K562 (cell line): ENCODE results near the gene TMBIM4. TPM values are rescaled to one million over a fixed set of nuclear protein-coding genes. Genes with fewer than 3 reads are reported as not detected.
A peak's percentile ranks its signal among the peaks of the same experiment; 100 is the strongest.

Experiments
- ARHGAP35 ChIP-seq: fragments of 450-650 bp; IDR thresholded peaks from 2 replicates; pipeline ENCODE4 v1.6.1; 2018; ENCODE audit not compliant: partially characterized antibody
- ATF2 ChIP-seq: sonication (generic); formaldehyde crosslinking; IDR thresholded peaks from 2 replicates; pipeline ENCODE4 v1.8.1; 2022; ENCODE audit warnings: missing genetic modification reagents
- CTCF ChIP-seq, 3 experiments: IDR thresholded peaks in 2 of 3; conservative IDR thresholded peaks in 1 of 3; 2 replicates each; pipeline ENCODE4 v1.5.1; 2011 to 2012; ENCODE audit warnings: low read length in 3 of 3, mild to moderate bottlenecking in 3 of 3, control low read depth in 2 of 3, improper control_type of control experiment in 1 of 3, inconsistent platforms in 1 of 3, low read depth in 1 of 3, mixed read lengths in 1 of 3, moderate library complexity in 1 of 3; ENCODE audit not compliant: insufficient read depth in 2 of 3
- DACH1 ChIP-seq: fragments of 450-650 bp; IDR thresholded peaks from 2 replicates; pipeline ENCODE4 v1.6.1; 2018; ENCODE audit not compliant: partially characterized antibody
- GTF2E2 ChIP-seq: fragments of 200-800 bp; sonication (Bioruptor generic); IDR thresholded peaks from 2 replicates; pipeline ENCODE4 v1.6.1; 2016; ENCODE audit warnings: missing genetic modification characterization, missing compliant biosample characterization
- HBP1 ChIP-seq: fragments of 450-650 bp; formaldehyde crosslinking; IDR thresholded peaks from 2 replicates; pipeline ENCODE4 v1.4.0; 2022; ENCODE audit warnings: missing genetic modification characterization
- NEUROD1 ChIP-seq: fragments of 150-350 bp; IDR thresholded peaks from 2 replicates; pipeline ENCODE4 v1.6.1; 2014; ENCODE audit warnings: borderline replicate concordance, low read length, low read depth; ENCODE audit not compliant: partially characterized antibody
- RBM34 ChIP-seq: fragments of 200-400 bp; formaldehyde crosslinking; IDR thresholded peaks from 2 replicates; pipeline ENCODE4 v1.6.1; 2018; ENCODE audit warnings: low read length, borderline replicate concordance; ENCODE audit not compliant: insufficient read depth
- SMARCB1 ChIP-seq: IDR thresholded peaks from 2 replicates; pipeline ENCODE4 v1.6.1; 2011; ENCODE audit warnings: improper control_type of control experiment, low read depth; ENCODE audit not compliant: insufficient read length
- ZBTB7A ChIP-seq: IDR thresholded peaks from 2 replicates; pipeline ENCODE4 v1.6.1; 2011; ENCODE audit warnings: low read depth, mild to moderate bottlenecking, low read length, moderate library complexity, borderline replicate concordance; ENCODE audit not compliant: control insufficient read depth
- ZNF316 ChIP-seq: fragments of 450-650 bp; IDR thresholded peaks from 2 replicates; pipeline ENCODE4 v1.6.1; 2016
- ZNF354B ChIP-seq: fragments of 250-450 bp; sonication (Bioruptor Pico); IDR thresholded peaks from 2 replicates; pipeline ENCODE4 v1.4.0; 2020
- ZNF407 ChIP-seq: fragments of 450-650 bp; IDR thresholded peaks from 2 replicates; pipeline ENCODE4 v1.6.1; 2016; ENCODE audit warnings: low read depth
- polyA plus RNA-seq, 8 experiments: library from polyadenylated mRNA; depleted of rRNA in 4 of 8; stranded (reverse) in 5 of 8; unstranded in 3 of 8; fragments of >200 nt; fragmentation: Nextera tagmentation in 2 of 8; fragmentation: Illumina TruSeq in 1 of 8; extraction: Ambion mirVana in 2 of 8; extraction: Trizol in 1 of 8; gene quantifications; 2 replicates each; pipeline versions ENCODE4 v1.2.1 to v1.2.3, GENCODE V29; 2011 to 2014; ENCODE audit warnings: inconsistent platforms in 1 of 8, missing spikeins in 1 of 8
- total RNA-seq, 7 experiments: library from RNA; depleted of rRNA in 6 of 7; stranded (reverse); fragments of >200 nt in 6 of 7; fragmentation: Illumina TruSeq in 2 of 7; extraction: Trizol in 2 of 7; gene quantifications; 2 replicates each; pipeline versions ENCODE4 v1.2.1 to v1.2.3, GENCODE V29; 2011 to 2021; ENCODE audit warnings: low replicate concordance in 1 of 7

TMBIM4 gene
- total and polyA plus RNA-seq, 9 of the 15 experiments (the other 6 are each of a cell fraction or from before 2014, with no cell fraction given) = 18.6 to 272 (median 50.0) TPM

GRCh38 chr12:66169221-66170170 is at the start of gene TMBIM4 (continued):
- no peak for TF ChIP-seq ZNF407
- no peak for TF ChIP-seq RBM34
- TF ChIP-seq ZNF316 = peak; percentile 38
- no peak for TF ChIP-seq ARHGAP35
- TF ChIP-seq HBP1 (CRISPR knock-in tag) = 0 out of 2 replicates have a peak, but pooled peaks have one; percentile 50
- TF ChIP-seq SMARCB1 = no peak
- TF ChIP-seq GTF2E2 (tag) = no peak; the same call in 1 of the 2 replicates
- TF ChIP-seq ZBTB7A = peak; percentile 97
- no peak for TF ChIP-seq DACH1
- TF ChIP-seq ZNF354B (CRISPR knock-in tag) = no peak
- no peak for TF ChIP-seq NEUROD1
- peak; percentile 45 to 70 (median 67) for TF ChIP-seq CTCF (IDR thresholded peaks at IDR 0.05 in 2 of 3, conservative IDR thresholded peaks at IDR 0.05 in 1 of 3; ENCODE audit: insufficient read depth in 2 of 3, low read depth in 1 of 3, low read length in 3 of 3)
- no peak for TF ChIP-seq ATF2 (CRISPR knock-in tag)
